ENCODE measurements around the gene MMEL1.
"Not testable (repeated sequence)": the region's sequence is repeated elsewhere in the genome, so short reads cannot be mapped to it uniquely, and the experiment has no call there.

MMEL1 gene

DNA sequence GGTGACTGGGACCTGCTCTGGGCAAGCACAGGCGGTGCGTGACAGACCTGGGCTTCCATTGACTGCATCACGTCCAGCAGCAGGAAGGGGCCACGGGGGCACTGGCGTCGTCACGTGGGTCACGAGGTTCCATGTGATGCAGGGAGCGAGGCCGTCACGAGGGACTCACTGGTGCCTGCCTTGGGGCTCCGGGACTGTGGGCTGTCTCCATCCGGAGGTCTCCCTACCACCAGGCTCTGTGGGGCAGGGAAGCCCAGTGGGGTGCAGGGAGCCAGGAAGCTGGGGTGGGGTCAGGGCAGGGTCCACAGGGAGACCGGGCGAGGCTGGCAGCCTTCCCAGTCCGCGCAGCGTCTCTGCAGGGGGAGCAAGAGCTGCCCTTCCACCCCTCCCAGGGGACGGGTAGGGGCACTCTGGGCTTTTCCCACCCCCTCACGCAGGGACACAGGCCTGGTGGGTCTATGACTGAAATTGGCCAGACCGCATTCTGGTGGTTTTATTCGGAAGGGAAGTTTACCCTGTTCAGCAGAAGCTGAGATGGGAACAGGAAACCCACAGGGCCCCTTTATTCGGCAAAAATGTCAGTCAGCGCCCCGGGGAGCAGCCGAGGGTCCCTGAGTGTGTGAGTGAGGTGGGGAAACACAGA is 77.1 kb downstream of the MMEL1 start:
- peak in 1 of 2 donors; percentile 51 for DNase-seq

DNA sequence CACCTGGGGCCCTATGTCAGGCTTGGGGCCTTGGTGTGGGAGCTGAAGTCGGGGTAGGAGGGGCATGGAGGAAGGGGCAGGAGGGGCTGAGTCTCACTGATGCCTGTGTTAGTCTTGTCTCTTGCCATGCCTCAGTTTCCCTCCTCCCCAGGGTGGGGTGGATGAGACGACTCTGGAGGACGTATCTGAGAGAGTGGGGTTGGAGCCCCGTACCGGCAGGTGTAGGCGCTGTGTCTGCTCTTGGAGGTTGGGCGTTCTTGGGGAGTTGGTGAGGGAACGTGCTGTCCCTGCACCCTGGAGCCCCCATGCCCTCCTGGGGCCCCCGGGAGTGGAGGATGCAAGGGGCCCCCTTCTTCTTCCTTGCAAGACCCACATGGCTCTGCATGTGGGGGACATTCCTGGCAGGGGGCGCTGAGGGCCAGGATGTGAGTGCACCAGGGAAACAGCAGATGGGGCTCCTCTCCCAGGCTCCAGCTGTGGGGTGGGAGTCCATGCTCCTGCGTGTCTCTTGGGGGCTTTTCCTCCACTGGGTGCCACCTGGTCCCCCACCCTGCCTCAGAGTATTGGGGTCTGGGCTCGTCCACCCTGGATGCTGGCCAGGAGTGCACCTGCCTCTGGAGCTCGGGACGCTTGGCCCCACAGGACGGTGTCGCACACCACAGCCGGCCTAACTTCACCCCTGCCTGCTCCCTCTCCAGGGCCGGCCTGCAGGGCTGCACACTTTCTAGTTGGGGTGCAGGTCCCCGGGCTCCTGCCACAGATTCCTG is 78.0 kb downstream of the MMEL1 start:
- DNase-seq: no peak

DNA sequence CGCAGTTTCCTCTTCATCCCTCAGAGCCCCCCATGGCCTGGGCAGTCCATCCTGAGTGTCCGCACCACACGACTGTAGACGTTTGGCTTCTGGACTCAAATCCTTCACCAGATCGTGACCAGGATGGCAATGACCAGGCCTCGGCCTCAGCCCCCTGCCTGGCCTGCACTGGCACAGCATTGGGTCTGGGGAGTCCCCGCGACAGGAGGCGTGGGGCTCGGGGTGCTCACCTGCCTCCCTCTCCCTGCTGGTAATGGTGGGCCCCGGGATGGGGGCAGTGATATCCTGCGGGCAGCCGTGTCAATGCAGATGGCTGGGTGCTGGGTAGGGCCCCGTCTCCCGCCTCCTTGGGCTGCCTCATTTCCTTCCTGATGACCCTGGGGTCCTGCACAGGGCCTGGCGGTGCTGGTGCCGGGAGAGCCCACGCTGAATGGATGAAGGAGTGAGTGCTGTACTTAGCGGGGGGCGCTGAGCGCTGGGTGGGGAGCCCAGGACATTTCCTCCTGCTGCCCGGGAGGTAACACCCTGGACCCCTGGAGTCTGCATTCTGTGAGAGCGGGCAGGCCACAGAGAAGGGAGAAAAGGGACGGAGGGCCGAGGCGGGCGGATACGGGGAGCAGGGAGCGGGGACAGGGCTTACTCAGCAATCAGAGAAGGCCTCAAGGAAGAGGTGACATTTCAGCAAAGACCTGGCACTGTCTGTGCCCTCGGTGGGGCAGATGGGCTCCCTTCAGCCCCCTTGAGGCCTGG is 78.8 kb downstream of the MMEL1 start:
- DNase-seq: no peak

DNA sequence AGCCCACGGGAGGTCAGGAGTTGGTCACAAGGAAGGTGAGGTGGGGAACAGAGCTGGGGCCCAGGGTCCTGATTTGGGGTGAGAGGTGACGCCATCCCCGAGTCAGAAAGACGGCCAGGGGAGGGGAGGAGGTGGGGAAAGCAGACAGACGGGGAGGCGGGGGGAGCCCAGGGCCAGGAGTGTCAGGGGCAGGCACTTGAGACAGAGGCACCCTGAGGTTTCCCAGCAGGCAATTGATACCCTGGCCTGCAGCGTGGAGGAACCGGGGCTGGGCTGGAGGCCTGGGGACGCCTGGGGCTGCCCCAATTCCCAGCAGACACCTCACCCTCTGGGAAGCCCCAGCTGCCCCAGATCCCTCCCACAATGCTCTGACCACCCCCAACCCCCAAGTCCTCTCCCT is 79.7 kb downstream of the MMEL1 start:
- not testable (repeated sequence) for DNase-seq

DNA sequence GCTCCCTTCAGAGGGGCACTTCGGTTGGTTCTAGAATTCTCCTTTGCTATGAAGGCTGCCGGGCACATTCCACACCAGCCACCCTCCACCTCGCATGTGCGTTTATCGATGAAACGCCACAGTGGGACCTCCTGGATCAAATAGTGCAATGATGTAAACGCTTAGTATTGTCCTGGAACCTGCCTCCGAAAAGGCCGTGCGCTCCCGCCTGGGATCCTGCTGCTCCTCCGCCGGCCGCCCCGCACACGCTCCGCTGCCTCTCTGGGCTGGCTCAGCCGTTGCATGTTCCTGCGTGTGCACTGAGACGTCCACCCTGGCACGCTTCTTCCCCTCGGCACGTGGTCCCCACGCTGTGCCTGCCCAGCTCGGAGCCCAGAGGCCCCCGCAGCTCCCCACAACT is 80.6 kb downstream of the MMEL1 start:
- no peak for DNase-seq

DNA sequence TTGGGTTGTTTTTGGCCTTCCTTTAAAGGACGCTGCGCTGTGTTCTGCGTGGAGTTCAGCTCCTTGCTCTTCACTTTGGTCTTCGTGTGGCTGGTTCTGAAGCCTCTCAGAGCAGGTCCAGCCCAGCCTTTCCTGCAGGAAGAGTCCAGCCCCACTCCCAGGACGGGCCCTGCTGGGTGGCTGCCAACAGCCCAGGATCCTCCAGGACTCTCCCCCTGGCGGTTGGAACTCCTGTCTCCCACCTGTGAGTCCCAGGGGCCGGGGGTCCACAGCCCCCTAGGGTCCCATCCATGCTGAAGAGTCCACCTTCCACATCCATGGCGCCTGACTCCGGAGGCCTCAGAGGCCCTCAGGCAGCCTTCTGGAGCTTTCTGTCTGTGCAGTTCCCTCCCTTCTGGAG is 81.3 kb downstream of the MMEL1 start:
- DNase-seq: not testable (repeated sequence)

DNA sequence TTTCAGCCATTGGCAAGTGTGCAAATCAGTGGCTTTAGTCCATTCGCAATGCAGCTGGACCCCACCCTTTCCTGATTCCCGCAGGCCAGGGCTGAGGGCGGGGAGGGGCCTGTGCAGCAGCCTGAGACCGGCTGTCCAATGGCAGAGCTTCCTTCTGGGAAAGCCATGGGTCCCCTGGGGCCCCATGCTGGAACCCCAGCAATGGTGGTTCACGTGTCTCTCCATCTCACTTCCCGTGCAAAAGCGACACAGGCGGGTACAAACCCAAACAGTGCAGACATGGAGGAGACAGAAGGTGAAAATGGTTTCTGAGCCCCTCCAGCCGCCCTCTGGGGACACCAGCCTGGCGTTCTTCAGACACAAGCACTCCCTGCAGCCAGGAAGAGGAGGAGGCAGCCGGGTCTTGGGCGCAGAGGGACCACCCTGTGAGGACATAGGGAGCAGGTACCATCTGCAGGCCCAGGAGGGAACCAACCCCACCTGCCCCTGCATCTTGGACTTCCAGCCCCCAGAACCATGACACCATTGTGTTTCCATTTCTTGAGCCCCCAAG is 82.4 kb downstream of the MMEL1 start:
- DNase-seq: not testable (repeated sequence)

DNA sequence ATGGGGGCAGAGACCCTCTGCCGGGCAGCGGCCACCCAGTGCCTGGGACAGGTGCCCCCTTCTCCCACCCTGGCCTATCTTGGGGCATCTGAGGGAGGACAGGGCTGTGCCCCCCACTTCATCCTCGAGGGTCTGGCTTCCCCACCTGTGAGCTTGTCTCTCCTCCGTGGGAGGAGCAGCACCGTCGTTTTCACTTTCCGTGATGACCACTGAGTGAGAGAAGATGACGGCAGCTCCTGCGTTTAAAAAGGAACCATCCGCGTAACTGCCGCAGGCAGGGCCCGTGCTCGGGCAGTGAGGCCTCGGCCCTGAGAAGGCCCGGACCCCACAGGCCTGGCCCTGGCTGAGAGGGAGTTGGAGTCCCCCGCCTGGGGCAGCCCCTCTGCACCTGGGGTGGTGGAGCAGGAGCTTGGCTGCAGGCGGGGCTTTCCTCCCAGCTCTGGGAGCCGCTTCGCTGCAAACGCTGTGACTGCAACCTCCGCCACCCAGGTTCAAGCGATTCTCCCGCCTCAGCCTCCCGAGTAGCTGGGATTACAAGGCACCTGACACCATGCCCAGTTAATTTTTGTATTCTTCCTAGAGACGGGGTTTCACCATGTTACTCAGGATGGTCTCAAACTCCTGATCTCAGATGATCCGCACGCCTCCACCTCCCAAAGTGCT is 83.3 kb downstream of the MMEL1 start:
- not testable (repeated sequence) for DNase-seq

DNA sequence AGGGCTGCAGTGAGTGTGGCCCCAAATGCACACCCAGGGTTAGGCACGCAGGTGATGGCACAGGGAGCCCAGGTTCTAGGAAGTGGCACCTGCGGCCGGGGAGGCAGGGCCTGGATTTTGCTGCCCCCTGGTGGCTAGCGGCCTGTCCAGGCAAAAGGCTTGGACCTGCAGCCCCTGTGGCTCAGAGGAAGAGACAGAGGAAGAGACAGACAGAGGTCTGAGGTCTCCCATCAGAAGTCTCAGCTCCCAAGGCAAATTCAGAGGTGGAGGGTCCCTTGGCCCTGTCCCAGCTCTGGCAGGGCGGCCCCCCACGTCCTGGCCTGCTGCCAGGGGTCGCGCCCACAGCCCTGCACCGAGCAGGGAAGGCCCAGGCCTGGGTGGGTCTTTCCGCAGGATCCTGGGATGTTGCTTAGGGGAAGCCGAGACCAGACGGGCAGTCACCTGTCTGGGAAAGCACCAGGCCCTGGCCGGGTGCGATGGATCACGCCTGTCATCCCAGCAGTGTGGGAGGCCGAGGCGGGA is 84.7 kb downstream of the MMEL1 start:
- peak; percentile 38 to 77 for DNase-seq

DNA sequence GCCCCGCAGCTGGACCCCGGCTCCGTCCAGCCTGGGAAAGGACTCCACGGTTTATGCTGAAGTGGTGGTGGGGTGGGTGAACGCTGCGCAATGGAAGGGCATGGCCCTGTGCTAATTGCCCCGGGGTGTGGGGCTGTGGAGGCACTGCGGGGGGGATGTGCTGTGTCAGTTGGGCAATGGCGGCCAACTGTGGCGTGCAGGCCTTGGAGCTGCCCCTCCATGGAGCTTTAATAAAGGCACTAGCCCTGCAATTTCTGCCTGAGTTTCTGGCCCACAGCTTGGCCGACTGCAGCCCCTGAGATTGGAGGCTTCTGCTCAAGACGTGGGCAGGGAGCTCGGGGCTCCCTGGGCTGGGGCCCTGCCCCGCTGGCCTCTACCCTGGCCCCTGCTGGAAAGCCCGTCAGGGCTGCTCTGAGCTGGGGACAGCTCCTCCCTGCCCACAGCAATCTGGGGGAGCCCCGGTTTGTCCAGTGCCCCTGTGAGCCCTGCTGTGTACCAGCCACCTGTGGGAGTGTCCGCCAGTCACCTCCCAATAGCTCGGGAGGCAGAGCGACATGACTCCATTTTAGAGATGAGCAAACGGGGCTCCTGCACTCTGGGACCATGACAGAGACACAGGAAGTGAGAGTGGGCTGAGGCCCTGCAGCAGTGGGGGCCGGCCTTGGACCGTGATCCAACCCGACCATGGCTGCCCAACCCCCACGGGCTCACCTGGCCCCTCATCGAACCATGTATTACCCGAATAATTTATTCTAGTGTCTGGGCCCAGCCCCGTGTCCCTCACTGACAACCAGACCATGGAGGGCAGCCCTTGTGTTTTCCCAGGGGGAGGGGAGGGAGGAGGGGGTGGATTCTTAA is 85.4 kb downstream of the MMEL1 start:
- DNase-seq: no peak

DNA sequence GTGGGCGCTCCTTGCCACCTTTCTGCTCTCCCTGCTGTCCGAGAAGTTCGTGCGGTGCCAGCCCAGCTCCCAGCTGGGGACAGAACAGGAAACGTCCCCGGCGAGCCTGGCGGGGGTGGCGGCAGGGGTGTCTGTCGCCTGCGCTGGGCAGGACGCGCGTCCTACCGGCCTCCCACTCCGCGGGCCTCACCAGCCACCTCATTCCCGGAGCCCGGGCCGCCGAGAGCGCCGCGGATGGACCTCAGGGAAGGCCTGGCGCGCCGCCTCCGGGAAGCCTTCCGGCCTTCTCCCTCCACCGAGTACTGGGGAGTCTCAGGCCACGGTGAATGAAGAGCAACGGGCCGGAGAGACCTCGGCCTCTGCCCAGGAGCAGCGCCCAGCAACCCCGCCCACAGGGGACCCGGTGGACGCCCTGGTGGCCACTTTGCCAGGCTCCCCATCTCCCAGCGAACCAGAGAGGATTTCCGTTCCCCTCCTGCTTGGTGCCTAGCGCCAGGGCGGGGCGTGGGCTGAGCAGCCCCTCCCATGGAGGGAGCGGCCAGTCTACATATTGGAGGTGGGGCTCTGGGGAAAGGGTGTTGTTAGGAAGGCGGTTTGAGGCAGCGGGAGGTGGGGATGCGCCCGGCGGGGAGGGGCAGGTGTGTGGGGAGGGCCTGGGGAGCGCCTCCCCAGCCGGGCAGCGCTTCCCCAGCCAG is 86.2 kb downstream of the MMEL1 start:
- peak; percentile 31 to 47 for DNase-seq

DNA sequence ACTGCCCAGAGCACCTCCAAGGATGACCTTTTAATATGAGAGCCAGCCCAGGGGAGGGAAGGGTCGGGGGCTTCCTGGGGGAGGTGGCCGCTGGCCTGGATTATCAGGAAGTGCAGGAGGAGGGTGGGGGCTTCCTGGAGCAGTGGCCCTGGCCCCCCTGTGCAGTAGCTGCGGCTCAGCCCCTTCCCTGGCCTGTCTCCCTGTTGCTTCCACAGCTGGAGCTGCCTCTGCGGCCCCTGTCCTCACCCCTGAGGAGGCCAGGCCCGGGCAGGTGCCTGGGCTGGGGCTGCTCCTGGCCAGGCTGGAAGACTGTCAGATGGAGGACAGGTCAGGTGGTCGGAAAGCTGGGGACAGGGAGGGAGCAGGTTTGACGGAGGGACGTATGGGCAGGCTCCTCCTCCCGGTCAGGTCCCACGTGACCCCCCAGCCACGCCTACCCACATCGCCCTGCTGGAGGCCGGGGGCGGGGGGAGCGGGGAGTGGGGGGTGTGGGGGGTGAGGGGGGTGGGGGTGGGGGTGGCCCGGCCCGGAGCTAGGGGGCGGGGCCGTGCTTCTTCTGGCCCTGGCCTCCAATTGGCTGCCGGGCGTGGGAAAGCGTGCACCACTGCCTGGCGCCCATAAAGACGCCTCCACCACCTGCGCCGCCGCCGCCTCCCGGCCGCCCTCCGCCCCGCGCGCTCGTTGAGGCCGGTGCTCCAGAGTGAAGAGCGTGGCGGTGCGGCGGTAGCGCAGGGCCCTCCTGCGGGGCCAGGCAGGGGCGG is 86.9 kb downstream of the MMEL1 start:
- peak in 1 of 2 donors; percentile 68 for DNase-seq

DNA sequence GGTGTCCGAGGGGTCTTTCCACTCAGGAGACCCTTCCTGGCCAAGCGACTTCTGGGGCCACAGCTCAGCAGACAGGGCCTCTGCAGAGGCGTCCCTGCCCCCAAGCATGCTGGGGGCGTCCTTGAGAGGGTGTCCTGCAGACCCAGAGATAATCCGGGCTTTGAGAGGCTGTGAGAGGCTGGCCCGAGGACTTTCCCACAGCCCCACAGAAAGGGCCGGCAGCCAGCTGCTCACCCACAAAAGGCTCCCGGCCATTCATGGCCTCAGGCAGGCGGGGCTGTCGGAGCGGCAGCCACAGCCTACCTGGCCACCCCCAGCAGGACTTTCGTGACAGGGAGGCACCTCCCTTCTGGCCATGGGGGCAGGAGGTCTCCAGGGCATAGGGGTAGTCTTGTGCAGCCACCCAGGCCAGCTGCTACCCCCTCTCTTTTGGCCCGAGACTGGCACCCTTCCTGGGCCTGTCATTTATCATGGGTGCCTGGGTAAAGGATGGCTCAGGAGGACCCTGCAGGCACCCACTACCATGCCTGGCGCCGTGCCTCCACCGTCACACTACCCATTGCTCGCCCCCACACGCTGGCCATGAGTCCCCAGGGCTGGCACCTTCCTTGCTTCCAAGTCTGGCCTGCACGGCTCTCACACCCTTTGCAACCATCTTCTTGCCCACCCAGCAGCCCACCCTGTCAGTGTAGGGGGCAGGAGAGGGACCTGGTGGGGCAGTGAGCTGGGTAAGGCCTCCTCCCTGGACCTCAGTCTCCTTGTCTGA is 87.8 kb downstream of the MMEL1 start:
- DNase-seq: no peak

DNA sequence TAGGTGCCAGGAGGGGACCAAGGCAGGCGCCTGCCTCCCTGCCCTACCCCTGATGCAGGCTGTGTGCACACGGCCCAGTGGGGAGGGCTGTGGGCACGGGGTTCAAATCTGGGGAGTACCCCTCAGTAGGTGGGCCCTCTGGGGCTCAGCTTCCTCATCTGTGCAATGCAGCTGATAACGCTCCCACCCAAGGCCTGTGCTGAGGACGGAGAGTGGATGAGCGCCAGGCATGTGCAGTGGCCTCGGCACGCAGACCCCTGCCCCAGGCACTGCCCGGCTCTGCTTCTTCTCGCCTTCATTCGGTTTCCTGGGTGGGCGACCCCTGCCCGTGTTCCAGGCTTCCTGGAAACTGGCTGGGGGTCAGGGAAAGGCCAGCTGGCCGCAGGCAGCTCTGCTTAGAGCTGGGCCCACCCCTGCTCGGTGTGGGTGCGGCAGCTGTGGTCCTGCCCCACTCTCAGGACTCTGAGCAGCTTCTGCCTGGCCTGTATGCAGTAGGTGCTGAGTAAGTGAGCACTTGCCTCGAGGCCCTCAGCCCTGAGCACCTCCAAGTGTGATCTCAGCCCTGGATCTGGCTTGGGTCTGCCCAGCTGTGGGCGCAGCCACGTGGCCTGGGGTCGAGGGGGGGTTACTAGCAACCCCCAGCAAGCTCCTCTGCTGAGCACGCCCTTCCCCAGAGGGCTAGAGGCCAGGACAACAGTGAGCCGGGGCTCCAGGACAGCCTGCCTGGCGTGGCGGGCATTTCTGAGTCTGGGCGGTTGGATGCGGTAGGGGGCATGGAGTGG is 88.5 kb downstream of the MMEL1 start:
- DNase-seq: no peak

DNA sequence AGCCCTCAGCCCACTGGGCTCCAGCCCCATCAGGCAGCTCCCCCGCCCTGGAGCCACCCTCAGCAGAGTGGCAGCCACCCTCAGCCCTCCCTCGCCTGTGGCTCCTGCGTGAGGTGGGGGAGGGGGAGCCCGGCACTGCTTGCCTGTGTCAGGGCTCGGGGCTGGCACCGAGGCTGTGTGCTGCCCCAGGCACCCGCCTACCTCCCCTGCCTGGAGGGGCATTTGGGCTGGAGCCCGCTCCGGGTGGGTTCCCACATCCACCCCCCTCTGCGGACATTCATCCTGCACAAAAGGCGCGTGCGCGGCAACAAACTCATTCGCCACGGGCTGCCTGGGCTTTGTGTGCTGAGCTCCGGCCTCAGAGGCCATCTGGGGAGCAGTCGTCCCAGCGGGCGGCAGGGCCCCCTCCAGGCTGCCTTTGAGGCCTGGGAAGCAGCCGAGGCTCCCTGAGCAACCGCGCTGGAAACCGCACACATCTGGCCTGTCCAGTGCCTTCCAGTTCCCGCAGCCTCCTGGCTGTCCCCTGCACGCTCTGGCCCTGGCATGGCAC is 89.2 kb downstream of the MMEL1 start:
- peak in 1 of 2 donors; percentile 80 for DNase-seq

DNA sequence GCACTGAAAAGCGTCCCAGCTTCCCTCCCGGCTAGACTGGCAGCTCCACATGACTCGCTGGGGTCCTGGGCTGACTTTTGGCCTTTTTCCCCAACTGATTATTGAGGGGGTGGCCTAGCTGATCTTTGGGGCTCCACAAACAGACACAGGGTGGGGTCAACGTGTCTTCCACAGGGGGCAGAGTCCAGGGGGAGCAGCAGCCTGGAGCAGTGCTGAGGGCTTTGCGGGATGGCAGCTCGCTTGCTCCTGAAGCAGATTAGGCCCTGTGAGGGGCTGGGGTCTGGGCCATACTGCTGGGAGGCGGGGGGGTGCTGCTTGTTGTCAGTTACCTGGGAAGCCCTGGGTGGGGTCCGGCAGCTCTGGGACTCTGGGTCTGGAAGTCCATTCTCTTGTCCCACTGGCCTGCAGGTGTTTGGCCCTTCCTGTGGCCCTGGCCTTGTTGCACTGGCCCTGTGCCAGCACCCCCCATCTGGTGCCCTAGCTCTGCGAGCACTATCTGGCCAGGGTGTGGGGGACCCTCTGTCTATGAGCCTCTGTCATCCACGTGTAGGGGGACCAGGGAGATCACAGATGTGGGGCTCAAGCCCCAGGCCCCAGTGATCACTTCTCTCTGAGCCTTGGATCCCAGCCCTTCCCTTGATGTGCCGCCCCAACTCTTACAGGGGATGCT is 90.4 kb downstream of the MMEL1 start:
- DNase-seq: no peak

DNA sequence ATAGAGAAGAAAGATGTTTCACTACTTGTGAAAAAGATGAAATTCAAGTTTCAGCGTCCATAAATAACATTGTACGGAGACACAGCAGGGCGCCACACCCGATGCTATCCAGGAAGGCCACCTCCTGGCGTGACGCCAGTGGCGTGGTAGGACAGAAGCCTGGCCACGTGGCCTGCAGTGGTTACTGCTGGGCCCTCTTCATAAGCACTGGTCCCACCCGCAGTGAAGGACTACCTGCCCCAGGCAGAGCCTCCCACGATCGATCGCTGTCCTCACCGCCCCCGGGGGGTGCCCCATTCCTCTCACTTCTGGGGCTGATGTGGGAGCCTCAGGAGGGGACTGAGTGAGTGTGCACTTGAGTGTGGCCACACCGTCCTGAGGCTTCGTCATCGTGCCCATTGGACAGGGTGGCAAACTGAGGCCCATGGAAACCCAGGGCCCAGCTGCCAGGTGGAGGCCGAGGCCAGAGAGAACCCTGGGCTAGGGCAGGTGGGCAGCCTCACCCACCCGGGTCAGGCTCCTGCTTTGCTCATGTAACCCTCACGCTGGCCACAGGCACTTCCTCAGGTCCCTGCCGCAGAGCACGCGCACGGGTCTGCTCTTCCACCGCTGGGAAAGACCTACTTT is 91.1 kb downstream of the MMEL1 start:
- no peak for DNase-seq

All from hippocampal formation (tissue), 2 donors.